Muscle of back (tissue), 11 donors: Measurements from ENCODE around the gene DHX36. TPM values are rescaled to one million over a fixed set of nuclear protein-coding genes. Genes with fewer than 3 reads are reported as not detected.
A peak's percentile ranks its signal among the peaks of the same experiment; 100 is the strongest.

Source experiments
- DNase-seq, 3 donors: peaks; one replicate each; pipeline versions ENCODE4 v3.0.0 to v3.0.0-alpha.2; 2013
- polyA plus RNA-seq, 10 donors: library from polyadenylated mRNA; unstranded; fragments of 120-200 nt; gene quantifications; one replicate each; pipeline ENCODE4 v1.2.1, GENCODE V29; 2013; ENCODE audit not compliant: insufficient read length in 10 of 10

Gene DHX36
- polyA plus RNA-seq, 10 donors: 37.9 to 61.0 (median 52.7) TPM

DNA sequence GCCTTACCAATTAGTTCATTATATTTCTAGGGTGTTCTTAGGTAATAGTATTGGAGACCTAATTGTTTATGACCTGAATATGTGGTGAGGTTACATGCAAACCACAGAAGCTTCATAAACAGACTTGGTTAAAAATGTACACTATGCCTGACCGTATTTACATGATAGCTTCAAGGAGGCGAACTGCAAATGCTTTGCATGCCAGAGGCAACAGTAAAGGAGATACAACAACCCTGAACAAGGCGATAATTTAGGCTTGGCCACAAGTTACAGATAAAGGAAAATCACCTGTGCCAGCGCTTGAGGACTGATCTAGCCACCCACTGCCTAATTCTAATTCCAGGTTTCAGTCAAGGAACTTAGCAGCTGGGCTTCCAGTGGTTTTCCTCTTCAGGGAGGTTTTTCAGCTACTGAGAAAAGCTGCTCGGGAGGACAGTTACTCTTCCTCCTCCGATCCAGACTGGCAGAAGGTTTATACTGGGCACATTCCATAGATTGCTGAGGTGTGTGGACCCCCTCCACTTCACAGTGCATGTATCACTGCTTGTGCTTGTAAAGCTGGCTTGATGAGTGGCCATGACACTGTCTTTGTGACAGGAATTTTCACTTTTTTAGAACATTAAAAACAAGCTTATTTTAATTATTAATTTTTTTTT lies 95.6 kb downstream of the DHX36 start:
- DNase-seq: no peak

DNA sequence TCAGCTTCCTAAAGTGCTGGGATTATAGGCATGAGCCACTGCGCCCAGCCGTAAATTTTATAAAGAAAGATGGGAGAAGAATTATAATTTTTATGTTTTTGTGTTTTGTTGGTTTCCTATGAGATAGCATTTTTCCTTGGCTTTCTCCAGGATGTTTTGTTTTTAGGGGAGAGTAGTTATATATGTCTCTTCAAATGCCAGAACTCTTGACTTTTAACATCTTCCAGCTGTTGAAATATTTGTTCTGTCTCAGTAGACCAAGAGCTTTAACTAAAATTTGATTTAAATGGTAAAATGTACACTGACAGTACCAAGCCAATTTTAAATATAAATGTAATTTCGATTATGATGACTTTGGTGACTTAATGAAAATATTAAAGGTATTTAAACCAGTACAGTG lies 96.8 kb downstream of the DHX36 start:
- DNase-seq: peak in 2 of 3 donors; percentile 53 to 78

DNA sequence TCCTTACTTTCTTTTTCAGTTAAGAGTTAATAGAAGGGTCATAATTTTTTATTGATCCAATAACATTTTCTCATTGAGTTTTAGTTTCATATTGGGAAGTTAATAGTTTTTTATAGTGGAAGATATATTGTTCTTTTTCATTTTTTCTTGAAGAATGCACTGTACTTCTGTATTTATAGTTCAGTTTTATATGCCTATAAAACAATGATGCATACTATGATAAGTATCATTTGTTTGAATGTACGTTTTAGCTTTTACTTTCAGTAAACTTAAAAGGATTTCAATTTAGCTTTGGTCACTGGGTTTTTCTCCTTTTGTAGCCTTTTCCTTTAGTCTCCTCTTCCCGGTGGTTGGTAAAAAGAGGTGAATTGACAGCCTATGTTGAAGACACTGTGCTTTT lies 98.8 kb downstream of the DHX36 start:
- no peak for DNase-seq

- peak in 1 of 3 donors; percentile 71 for DNase-seq
Observed at GRCh38 chr3:154224866-154225265, 99.4 kb downstream of the DHX36 start.

DNA sequence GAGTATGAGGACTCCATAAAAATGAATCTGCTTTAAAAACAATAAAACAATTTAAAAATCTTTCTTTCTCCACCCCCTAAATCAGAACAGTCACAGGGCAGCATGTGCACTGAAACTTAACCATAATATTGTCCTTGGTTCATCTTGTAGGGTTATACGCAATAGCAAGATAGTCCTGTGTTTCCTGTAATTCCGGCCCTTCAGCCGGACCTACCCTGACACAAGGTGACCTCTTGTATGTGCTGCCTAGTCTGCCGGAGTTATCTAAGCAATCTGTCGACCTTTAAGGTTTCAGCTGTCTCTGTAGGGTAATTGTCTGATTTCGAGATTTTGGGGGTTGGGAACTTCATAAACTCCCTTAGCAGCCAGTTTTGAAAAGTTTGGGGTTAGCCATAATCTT lies 99.9 kb downstream of the DHX36 start:
- peak in 1 of 3 donors; percentile 50 for DNase-seq

- DNase-seq: no peak
Observed at GRCh38 chr3:154223519-154223918, 100.8 kb downstream of the DHX36 start.

Other genes with a start within 250 kb of the DHX36 start
- 10 to 100 TPM; 10.5 to 18.7 (median 12.3) TPM for gene ARHGEF26, start 203.1 kb downstream of the DHX36 start, polyA plus RNA-seq
- under 1 TPM; 0.09 to 0.32 (median 0.15) TPM for gene GPR149, start 105.7 kb upstream of the DHX36 start, polyA plus RNA-seq